ENCODE measurements around the gene AUNIP.

- TF ChIP-seq CTCF (tag by site-specific recombination; IDR thresholded peaks at IDR 0.05) (no peak), ZNF416 (tag by site-specific recombination; IDR thresholded peaks at IDR 0.05) (no peak), TCF7L2 (IDR thresholded peaks at IDR 0.05; ENCODE audit: borderline replicate concordance, low read depth, low read length) (no peak), REST (tag by site-specific recombination; IDR thresholded peaks at IDR 0.05) (no peak), REPIN1 (tag by site-specific recombination; IDR thresholded peaks at IDR 0.05; ENCODE audit: low read depth) (no peak), ZNF138 (tag by site-specific recombination; IDR thresholded peaks at IDR 0.05; ENCODE audit: borderline replicate concordance) (no peak)
Observed at GRCh38 chr1:25875856-25876692, 16.8 kb upstream of the AUNIP start.
